Small intestine (tissue), 7 donors: ENCODE data around the gene DMKN. TPM values are rescaled to one million over a fixed set of nuclear protein-coding genes. Genes with fewer than 3 reads are reported as not detected.

Source experiments
- DNase-seq, 2 donors: peaks; one replicate each; pipeline versions ENCODE4 v3.0.0 to v3.0.0-alpha.2; 2013
- FAIRE-seq: peaks from 2 replicates; lab custom pipeline; 2012; peaks lifted over from hg19 to GRCh38; lab: Jason Lieb, UNC
- H3K27ac ChIP-seq, 3 donors: one replicate each; pipeline ENCODE4 v1.5.1; 2013; ENCODE audit warnings: low read length in 2 of 3, mild to moderate bottlenecking in 2 of 3, control low read depth in 1 of 3, inconsistent platforms in 1 of 3, low read depth in 1 of 3, moderate library complexity in 1 of 3
- H3K27me3 ChIP-seq, 3 donors: one replicate each; pipeline ENCODE4 v1.6.1; 2013; ENCODE audit warnings: low read length in 3 of 3, inconsistent platforms in 1 of 3; ENCODE audit not compliant: control insufficient read depth in 3 of 3, insufficient read depth in 3 of 3
- H3K36me3 ChIP-seq, 3 donors: one replicate each; pipeline ENCODE4 v1.6.1; 2013; ENCODE audit warnings: low read length in 3 of 3, inconsistent platforms in 1 of 3, low read depth in 1 of 3, mild to moderate bottlenecking in 1 of 3, moderate library complexity in 1 of 3; ENCODE audit not compliant: control insufficient read depth in 3 of 3, insufficient read depth in 2 of 3
- H3K4me1 ChIP-seq, 3 donors: one replicate each; pipeline ENCODE4 v1.6.1; 2013; ENCODE audit warnings: low read length in 2 of 3, inconsistent platforms in 1 of 3, low read depth in 1 of 3, mild to moderate bottlenecking in 1 of 3, moderate library complexity in 1 of 3; ENCODE audit not compliant: control insufficient read depth in 3 of 3, insufficient read depth in 2 of 3
- H3K4me3 ChIP-seq, 3 donors: one replicate each; pipeline ENCODE4 v1.5.1; 2013; ENCODE audit warnings: low read length in 3 of 3, control low read depth in 1 of 3, inconsistent platforms in 1 of 3, low read depth in 1 of 3, mild to moderate bottlenecking in 1 of 3, moderate library complexity in 1 of 3
- H3K9me3 ChIP-seq, 2 donors: one replicate each; pipeline ENCODE4 v1.6.1; 2013; ENCODE audit warnings: low read depth in 1 of 2, low read length in 1 of 2; ENCODE audit not compliant: control insufficient read depth in 2 of 2, insufficient read depth in 1 of 2
- WGBS, 3 donors: extraction: QIAGEN DNeasy Blood & Tissue Kit; methylation state at CpG; one replicate each; pipeline ENCODE4 v1.1.7; 2013; 5-methylcytosine and 5-hydroxymethylcytosine counted together
- polyA plus RNA-seq, 4 donors: library from polyadenylated mRNA; stranded (reverse) in 3 of 4; unstranded in 1 of 4; fragments of 200-250 nt in 3 of 4; fragments of 120-200 nt in 1 of 4; gene quantifications; one replicate each; pipeline versions ENCODE4 v1.2.1 to v1.2.3, GENCODE V29; 2013
- donor health status: healthy with polysubstance abuse.
- donor health status: control.
- donor health status: control.
- donor health status: Bipolar disorder and iron deficiency.
- donor health status: healthy.

Gene DMKN
- polyA plus RNA-seq, 4 donors = 4.7 to 36.9 (median 7.6) TPM; not detected in 1

- H3K4me3 ChIP-seq = no peak overlapping the region
- no peaks in the 10 kb centered on the region for H3K27me3 ChIP-seq
- H3K9me3 ChIP-seq = no peaks in the 10 kb centered on the region
- peaks cover 0 to 47% (median 0%) of the 10 kb centered on the region in 3 donors for H3K36me3 ChIP-seq
- DNase-seq (no peak), FAIRE-seq (no peak)
- no peak overlapping the region for H3K27ac ChIP-seq
- H3K4me1 ChIP-seq = no peaks in the 10 kb centered on the region
- WGBS, 3 donors = 66 to 76% (median 68%) methylated on average over 15 of the region's 15 CpGs
Observed at GRCh38 chr19:35501684-35502083, 11.8 kb downstream of the DMKN start.

GRCh38 chr19:35500611-35501010, 12.8 kb downstream of the DMKN start:
- Histone ChIP-seq H3K36me3 (peaks cover 0 to 46% (median 0%) of the 10 kb centered on the region in 3 donors), H3K27ac (no peak overlapping the region), H3K9me3 (no peaks in the 10 kb centered on the region), H3K4me1 (no peaks in the 10 kb centered on the region), H3K27me3 (no peaks in the 10 kb centered on the region), H3K4me3 (no peak overlapping the region)
- FAIRE-seq = no peak
- WGBS, 3 donors = 82 to 88% (median 87%) methylated on average over 10 of the region's 10 CpGs
- DNase-seq = no peak

- FAIRE-seq (no peak), DNase-seq (no peak)
- Histone ChIP-seq H3K27me3 (no peaks in the 10 kb centered on the region), H3K9me3 (no peaks in the 10 kb centered on the region), H3K4me1 (no peaks in the 10 kb centered on the region), H3K27ac (no peak overlapping the region), H3K36me3 (peaks cover 0 to 38% (median 0%) of the 10 kb centered on the region in 3 donors), H3K4me3 (no peak overlapping the region)
- WGBS, 3 donors = 66 to 72% (median 72%) methylated on average over 9 of the region's 9 CpGs
Observed at GRCh38 chr19:35498984-35499527, 14.4 kb downstream of the DMKN start.

GRCh38 chr19:35498220-35498619, 15.2 kb downstream of the DMKN start:
- Histone ChIP-seq H3K4me3 (no peak overlapping the region), H3K27me3 (peaks cover 0 to 3% (median 0%) of the 10 kb centered on the region in 3 donors), H3K4me1 (no peaks in the 10 kb centered on the region), H3K36me3 (peaks cover 0 to 34% (median 0%) of the 10 kb centered on the region in 3 donors), H3K27ac (no peak overlapping the region), H3K9me3 (no peaks in the 10 kb centered on the region)
- 69 to 88% (median 87%) methylated on average over 3 of the region's 3 CpGs for WGBS, 3 donors
- no peak for FAIRE-seq
- no peak for DNase-seq

- Histone ChIP-seq H3K36me3 (peaks cover 0 to 30% (median 0%) of the 10 kb centered on the region in 3 donors), H3K27ac (no peak overlapping the region), H3K27me3 (peaks cover 0 to 3% (median 0%) of the 10 kb centered on the region in 3 donors), H3K4me1 (no peaks in the 10 kb centered on the region), H3K4me3 (no peak overlapping the region), H3K9me3 (no peaks in the 10 kb centered on the region)
- FAIRE-seq (no peak), DNase-seq (no peak)
- WGBS, 3 donors = 64 to 84% (median 66%) methylated on average over 14 of the region's 14 CpGs
Observed at GRCh38 chr19:35497406-35497805, 16.0 kb downstream of the DMKN start.

- no peak overlapping the region for H3K27ac ChIP-seq
- FAIRE-seq = no peak
Observed at GRCh38 chr19:35495107-35496064, 18.1 kb downstream of the DMKN start.

GRCh38 chr19:35493971-35494370, 19.5 kb downstream of the DMKN start:
- DNase-seq (no peak), FAIRE-seq (no peak)
- Histone ChIP-seq H3K27ac (no peak overlapping the region), H3K9me3 (no peaks in the 10 kb centered on the region), H3K4me3 (no peak overlapping the region), H3K27me3 (peaks cover 0 to 6% (median 0%) of the 10 kb centered on the region in 3 donors), H3K36me3 (peaks cover 0 to 8% (median 0%) of the 10 kb centered on the region in 3 donors), H3K4me1 (no peaks in the 10 kb centered on the region)
- 86 to 92% (median 90%) methylated on average over 9 of the region's 9 CpGs for WGBS, 3 donors

More at GRCh38 chr19:35495107-35496064, 18.1 kb downstream of the DMKN start:
- Histone ChIP-seq H3K9me3 (no peaks in the 10 kb centered on the region), H3K4me3 (no peak overlapping the region), H3K27me3 (peaks cover 0 to 6% (median 0%) of the 10 kb centered on the region in 3 donors), H3K36me3 (peaks cover 0 to 20% (median 0%) of the 10 kb centered on the region in 3 donors), H3K4me1 (no peaks in the 10 kb centered on the region)
- 22 to 29% (median 23%) methylated on average over 30 of the region's 30 CpGs for WGBS, 3 donors
- peak; percentile 55 to 73 for DNase-seq

GRCh38 chr19:35491836-35492360, 21.6 kb downstream of the DMKN start:
- Histone ChIP-seq H3K27me3 (peaks cover 0 to 6% (median 0%) of the 10 kb centered on the region in 3 donors), H3K36me3 (no peaks in the 10 kb centered on the region), H3K4me3 (no peak overlapping the region), H3K9me3 (no peaks in the 10 kb centered on the region), H3K4me1 (peaks cover 0 to 6% (median 0%) of the 10 kb centered on the region in 3 donors), H3K27ac (no peak overlapping the region)
- WGBS, 3 donors = 30 to 80% (median 54%) methylated on average over 9 of the region's 9 CpGs
- DNase-seq (no peak), FAIRE-seq (no peak)
